Keratinocyte (primary cell): ENCODE measurements around the gene DNM1.

ENCODE experiments used
- CTCF ChIP-seq, 3 experiments: IDR thresholded peaks in 1 of 3; conservative IDR thresholded peaks in 1 of 3; optimal IDR thresholded peaks in 1 of 3; 2 replicates in 2 of 3; 3 replicates in 1 of 3; pipeline versions ENCODE3 to v1.5.1; 2011; ENCODE audit warnings: low read length in 3 of 3, mild to moderate bottlenecking in 3 of 3, moderate library complexity in 2 of 3, control low read depth in 1 of 3, inconsistent platforms in 1 of 3; ENCODE audit not compliant: insufficient read depth in 2 of 3; ENCODE audit errors: extremely low read depth in 1 of 3
- EZH2 ChIP-seq: IDR thresholded peaks from one replicate; pipeline ENCODE4 v1.6.1; 2012; ENCODE audit warnings: inconsistent platforms, mild to moderate bottlenecking, low read length, moderate library complexity

- TF ChIP-seq CTCF (optimal IDR thresholded peaks at IDR 0.05 in 1 of 3, IDR thresholded peaks at IDR 0.05 in 1 of 3, conservative IDR thresholded peaks at IDR 0.05 in 1 of 3; ENCODE audit: extremely low read depth in 1 of 3, insufficient read depth in 2 of 3, low read length in 3 of 3) (no peak), EZH2 (no peak)
Observed at GRCh38 chr9:128247226-128247803, 44.1 kb downstream of the DNM1 start.
